ENCODE measurements around the gene PDHX. TPM values are rescaled to one million over a fixed set of nuclear protein-coding genes. Genes with fewer than 3 reads are reported as not detected.

The PDHX gene
- polyA plus RNA-seq, 1 donor, result 38.6 TPM

- no peak for DNase-seq
Observed at GRCh38 chr11:34987617-34988016, 71.2 kb downstream of the PDHX start.

- DNase-seq, result no peak
Observed at GRCh38 chr11:34988294-34989255, 72.2 kb downstream of the PDHX start.

- no peak for DNase-seq
Observed at GRCh38 chr11:34990916-34991315, 74.5 kb downstream of the PDHX start.

- no peak for DNase-seq
Observed at GRCh38 chr11:34994854-34995253, 78.4 kb downstream of the PDHX start.

- no peak for DNase-seq
Observed at GRCh38 chr11:34996958-34997357, 80.5 kb downstream of the PDHX start.

GRCh38 chr11:34997952-34998528 is 81.6 kb downstream of the PDHX start:
- no peak for DNase-seq

- no peak for DNase-seq
Observed at GRCh38 chr11:34999453-34999852, 83.0 kb downstream of the PDHX start.

GRCh38 chr11:35003186-35003585 is 86.8 kb downstream of the PDHX start:
- DNase-seq, result no peak

GRCh38 chr11:35003658-35004057 is 87.2 kb downstream of the PDHX start:
- no peak for DNase-seq

- DNase-seq, result peak; percentile 33
Observed at GRCh38 chr11:35005141-35005780, 88.8 kb downstream of the PDHX start.

- DNase-seq, result no peak
Observed at GRCh38 chr11:35006389-35007128, 90.1 kb downstream of the PDHX start.

- no peak for DNase-seq
Observed at GRCh38 chr11:35007277-35007676, 90.9 kb downstream of the PDHX start.

- DNase-seq, result no peak
Observed at GRCh38 chr11:35009191-35009943, 92.9 kb downstream of the PDHX start.

GRCh38 chr11:35009944-35010342 is 93.5 kb downstream of the PDHX start:
- DNase-seq, result no peak

GRCh38 chr11:35010654-35011053 is 94.2 kb downstream of the PDHX start:
- no peak for DNase-seq

- no peak for DNase-seq
Observed at GRCh38 chr11:35011389-35011788, 95.0 kb downstream of the PDHX start.

- no peak for DNase-seq
Observed at GRCh38 chr11:35011944-35012343, 95.5 kb downstream of the PDHX start.

GRCh38 chr11:35012467-35013191 is 96.2 kb downstream of the PDHX start:
- DNase-seq, result no peak

- no peak for DNase-seq
Observed at GRCh38 chr11:35013514-35014233, 97.3 kb downstream of the PDHX start.

GRCh38 chr11:35014346-35014745 is 97.9 kb downstream of the PDHX start:
- DNase-seq, result no peak

Data from left kidney (tissue), 2 donors.